Measurements from ENCODE around the gene WDCP.
"Not testable (repeated sequence)": the region's sequence is repeated elsewhere in the genome, so short reads cannot be mapped to it uniquely, and the experiment has no call there.

Gene WDCP, protein sequence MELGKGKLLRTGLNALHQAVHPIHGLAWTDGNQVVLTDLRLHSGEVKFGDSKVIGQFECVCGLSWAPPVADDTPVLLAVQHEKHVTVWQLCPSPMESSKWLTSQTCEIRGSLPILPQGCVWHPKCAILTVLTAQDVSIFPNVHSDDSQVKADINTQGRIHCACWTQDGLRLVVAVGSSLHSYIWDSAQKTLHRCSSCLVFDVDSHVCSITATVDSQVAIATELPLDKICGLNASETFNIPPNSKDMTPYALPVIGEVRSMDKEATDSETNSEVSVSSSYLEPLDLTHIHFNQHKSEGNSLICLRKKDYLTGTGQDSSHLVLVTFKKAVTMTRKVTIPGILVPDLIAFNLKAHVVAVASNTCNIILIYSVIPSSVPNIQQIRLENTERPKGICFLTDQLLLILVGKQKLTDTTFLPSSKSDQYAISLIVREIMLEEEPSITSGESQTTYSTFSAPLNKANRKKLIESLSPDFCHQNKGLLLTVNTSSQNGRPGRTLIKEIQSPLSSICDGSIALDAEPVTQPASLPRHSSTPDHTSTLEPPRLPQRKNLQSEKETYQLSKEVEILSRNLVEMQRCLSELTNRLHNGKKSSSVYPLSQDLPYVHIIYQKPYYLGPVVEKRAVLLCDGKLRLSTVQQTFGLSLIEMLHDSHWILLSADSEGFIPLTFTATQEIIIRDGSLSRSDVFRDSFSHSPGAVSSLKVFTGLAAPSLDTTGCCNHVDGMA

DNA sequence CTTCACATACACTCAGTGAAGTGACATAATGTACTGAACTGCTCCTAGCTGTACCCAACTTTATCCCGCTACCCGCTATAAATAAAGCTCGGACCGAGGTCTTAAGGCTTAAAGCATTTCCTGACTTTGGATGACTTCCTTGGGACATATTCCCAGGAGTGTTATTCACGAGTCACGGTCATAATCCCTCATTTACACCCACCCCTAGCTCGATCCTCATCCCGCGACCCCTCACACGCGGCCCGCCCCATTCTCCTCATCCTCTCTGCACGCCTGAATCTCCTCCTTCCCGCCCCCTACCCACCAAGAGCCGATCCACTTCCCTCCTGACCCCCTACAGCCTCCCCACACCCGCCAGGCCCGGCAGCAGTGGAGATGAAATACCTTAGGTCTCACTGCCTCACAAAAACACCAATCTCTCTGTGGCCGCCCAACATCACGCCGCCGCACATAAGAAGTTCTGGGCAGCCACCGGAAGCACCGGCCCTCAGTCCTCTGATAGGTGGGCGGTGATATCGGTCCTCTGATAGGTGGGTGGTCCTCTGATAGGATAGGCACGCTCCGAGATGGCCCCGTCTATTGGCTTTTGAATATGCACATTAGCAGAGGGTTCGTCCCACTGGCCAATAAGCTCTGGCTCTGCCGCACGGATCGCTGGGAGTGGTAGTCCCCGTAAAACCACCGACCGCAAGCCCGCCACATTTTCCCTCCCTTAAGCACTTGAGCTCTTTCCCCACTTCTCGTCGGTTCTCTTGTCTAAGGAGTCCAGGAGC, at the start of gene WDCP:
Gene WDCP (minus strand): TSS at position 462 of the 773 bp plus-strand sequence. CDS start 7,897 bp downstream, outside the sequence.
- ATAC-seq = peak; percentile 100

DNA sequence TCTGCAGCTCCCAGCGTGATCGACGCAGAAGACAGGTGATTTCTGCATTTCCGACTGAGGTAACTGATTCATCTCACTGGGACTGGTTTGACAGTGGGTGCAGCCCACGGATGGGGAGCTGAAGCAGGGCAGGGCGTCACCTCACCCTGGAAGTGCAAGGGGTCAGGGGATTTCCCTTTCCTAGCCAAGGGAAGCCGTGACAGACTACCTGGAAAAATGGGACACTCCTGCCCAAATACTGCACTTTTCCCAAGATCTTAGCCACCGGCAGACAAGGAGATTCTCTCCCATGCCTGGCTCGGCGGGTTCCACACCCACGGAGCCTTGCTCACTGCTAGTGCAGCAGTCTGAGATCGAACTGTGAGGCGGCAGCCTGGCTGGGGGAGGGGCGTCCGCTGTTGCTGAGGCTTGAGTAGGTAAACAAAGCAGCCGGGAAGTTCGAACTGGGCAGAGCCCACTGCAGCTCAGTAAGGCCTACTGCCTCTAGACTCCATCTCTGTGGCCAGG, 48.0 kb upstream of the WDCP start:
- not testable (repeated sequence) for ATAC-seq

GRCh38 chr2:24093270-24093669, 46.1 kb upstream of the WDCP start:
- not testable (repeated sequence) for ATAC-seq

DNA sequence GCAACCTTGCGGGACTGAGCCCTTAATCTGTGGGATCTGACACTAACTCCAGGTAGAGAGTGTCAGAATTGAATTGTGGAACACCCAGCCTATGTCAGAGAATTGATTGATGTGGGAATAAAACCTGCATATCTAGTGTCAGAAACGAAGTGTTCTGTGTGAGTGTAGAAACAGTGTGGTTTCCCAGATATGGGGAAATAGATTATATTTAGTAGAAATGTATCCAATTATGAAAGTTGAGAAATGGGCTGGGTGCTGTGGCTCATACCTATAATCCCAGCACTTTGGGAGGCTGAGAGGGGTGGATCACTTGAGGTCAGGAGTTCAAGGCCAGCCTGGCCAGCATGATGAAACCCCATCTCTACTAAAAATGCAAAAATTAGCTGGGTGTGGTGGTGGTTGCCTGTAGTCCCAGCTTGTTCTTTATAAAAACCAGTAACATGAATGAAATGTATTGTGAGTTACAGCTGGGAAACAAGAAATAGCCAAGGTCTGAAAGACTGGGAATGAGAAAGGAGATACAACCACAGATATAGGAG, 41.7 kb upstream of the WDCP start:
- no peak for ATAC-seq

DNA sequence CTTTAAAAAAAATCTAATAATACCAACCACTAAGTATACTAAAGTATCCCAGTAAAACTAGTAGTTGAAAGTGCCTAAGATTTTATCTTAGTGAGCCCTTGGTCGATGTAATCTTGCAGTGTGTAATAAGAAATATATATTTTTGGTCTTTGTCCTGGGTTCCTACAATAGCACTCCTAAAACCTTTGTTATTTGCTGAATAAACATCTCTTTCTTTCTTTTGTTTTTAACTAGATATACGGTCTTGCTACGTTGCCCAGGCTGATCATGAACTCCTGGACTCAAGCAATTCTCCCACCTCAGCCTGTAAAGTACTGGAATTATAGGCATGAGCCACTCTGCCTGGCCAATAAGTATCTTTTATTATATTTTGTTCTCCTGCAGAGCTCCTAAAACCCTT, 39.8 kb upstream of the WDCP start:
- ATAC-seq = no peak

DNA sequence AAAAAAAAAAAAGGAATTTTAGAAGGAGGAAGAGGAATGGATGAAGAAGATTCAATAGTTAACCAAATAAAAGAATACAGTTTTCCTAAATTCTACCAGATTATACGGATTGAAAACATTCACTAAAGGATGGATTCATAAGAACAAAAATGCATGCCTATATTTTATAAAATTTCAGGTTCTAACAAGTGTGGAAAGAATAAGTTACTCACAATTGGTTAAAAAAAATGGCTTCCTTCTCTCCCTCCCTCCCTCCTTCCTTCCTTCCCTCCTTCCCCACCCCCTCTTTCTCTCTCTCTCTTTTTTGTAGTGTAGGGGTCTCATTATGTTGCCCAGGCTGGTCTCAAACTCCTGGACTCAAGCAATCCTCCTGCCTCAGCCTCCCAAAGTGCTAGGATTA, 39.0 kb upstream of the WDCP start:
- ATAC-seq = no peak

DNA sequence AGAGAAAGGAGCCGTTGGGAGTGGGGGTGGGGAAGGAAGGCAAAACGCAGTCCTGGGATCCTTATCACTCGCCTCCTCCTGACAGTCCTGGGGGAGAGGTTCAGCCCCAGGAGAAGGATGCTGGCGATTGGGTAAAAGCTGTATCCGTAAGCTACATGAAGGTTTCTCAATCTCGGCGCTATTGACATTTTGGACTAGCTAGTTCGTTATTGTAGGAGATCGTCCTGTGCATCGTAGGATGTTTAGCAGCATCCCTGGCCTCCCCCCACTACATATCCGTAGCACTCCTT, 38.0 kb upstream of the WDCP start:
- no peak for ATAC-seq

DNA sequence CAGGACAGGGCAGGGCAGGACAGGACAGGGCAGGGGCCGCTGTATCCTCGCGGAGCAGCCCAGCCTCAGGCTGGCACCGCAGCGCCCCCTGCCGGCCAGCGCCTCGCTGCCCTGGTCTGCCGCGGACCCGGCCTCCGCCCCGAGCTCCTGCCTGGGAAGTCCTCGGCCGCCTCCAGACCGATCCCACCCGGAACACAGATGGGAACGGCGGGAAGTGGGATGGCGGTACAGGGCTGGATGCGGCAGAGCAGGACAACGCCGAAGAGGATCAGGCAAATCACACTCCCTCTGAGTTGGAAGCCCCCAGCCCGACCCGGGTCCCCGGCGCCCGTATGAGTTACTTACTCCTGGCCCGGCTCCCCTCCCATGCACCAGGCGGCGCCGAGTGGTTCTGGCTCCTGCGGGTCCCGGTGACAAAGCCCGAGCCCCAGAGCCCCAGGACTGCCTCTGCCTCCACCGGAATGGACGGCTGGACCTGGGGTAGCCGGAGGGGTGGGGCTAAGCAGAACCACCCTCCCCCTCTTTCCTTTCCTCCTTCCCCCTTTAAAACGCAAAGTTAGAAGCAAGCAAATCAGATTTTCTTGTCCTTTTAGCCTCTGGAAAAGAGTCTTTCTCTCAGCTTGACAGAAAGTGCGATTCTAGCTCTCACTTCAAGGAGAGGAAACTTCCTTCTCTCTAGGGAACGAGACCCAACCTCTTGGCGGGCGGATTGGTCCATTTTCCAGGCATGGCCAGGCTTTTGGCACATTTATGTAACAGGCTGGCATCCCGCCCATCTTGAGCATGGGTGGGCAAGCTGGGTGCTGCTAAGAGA, 37.4 kb upstream of the WDCP start, which contains the start of gene TP53I3:
Gene TP53I3 (minus strand): TSS at position 449 of the 814 bp plus-strand sequence. CDS start 508 bp downstream, outside the sequence.
- peak; percentile 96 for ATAC-seq

GRCh38 chr2:24083567-24084385, 36.6 kb upstream of the WDCP start:
- ATAC-seq = peak; percentile 47 to 52

- ATAC-seq = no peak
Measured at GRCh38 chr2:24082787-24083566, 35.8 kb upstream of the WDCP start.

DNA sequence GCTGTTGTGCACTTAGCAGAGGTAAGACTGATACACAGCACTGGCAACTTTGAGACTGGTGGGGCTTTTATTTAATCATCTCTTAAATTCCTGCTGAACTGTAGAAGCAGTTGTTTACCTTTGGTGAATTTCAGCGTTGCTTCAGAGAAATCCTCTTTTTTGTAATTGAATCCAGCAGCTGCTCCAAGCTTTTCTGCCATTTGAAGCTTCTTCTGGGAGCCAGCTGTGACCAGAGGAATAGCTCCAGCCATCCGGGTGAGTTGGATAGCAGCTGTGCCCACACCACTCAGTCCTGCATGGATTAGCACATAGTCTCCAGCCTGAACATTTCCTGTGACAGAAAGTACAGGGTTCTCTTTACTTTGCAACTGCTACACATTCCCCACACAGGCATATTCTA, 33.5 kb upstream of the WDCP start:
- no peak for ATAC-seq

- no peak for ATAC-seq
Measured at GRCh38 chr2:24077879-24078278, 30.7 kb upstream of the WDCP start.

DNA sequence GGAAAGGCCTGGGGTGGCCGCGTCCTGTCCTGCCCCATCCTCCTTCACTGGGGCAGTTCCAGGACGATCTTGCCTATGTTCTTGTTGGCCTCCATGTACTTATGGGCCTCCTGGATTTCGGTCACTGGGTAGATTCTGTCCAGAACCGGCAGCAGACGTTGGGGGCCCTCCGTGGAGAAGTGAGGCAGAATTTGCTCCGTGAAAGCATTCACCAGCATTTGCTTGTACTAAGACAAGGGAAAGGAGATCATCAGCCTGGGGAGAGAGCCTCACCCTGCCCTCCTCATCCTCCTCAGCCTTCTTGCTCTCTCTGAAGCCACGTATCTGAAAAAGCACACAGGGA, 30.3 kb upstream of the WDCP start:
- ATAC-seq = no peak

DNA sequence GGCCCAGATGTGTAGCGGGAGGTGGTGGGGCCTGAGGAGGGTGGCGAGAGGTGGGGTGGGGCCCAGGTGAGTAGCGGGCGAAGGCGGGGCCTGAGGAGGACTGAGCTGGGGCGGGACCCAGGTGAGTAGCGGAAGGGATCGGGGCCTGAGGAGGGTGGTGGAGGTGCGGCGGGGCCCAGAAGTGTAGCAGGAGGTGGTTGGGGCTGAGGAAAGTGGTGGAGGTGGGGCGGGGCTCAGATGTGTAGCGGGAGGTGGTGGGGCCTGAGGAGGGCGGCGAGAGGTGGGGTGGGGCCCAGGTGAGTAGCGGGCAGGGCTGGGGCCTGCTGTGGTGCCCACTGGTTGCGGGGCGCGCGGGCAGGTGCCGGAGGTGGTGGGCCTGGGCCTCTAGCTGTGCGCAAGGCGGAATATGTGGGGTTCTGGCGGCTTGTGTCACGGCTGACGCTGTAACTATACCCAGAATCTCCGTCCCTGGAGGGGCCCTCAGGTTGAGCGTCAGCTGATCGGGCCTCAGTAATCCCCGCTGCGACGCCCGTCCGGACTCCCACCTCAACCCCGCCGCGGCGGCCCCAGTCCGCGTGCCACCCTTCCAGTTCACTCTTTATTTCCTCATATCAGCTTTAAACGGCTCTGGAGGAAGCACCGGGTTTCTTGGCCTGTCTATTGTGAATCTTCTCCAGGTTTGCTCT, 29.8 kb upstream of the WDCP start:
- ATAC-seq = no peak

DNA sequence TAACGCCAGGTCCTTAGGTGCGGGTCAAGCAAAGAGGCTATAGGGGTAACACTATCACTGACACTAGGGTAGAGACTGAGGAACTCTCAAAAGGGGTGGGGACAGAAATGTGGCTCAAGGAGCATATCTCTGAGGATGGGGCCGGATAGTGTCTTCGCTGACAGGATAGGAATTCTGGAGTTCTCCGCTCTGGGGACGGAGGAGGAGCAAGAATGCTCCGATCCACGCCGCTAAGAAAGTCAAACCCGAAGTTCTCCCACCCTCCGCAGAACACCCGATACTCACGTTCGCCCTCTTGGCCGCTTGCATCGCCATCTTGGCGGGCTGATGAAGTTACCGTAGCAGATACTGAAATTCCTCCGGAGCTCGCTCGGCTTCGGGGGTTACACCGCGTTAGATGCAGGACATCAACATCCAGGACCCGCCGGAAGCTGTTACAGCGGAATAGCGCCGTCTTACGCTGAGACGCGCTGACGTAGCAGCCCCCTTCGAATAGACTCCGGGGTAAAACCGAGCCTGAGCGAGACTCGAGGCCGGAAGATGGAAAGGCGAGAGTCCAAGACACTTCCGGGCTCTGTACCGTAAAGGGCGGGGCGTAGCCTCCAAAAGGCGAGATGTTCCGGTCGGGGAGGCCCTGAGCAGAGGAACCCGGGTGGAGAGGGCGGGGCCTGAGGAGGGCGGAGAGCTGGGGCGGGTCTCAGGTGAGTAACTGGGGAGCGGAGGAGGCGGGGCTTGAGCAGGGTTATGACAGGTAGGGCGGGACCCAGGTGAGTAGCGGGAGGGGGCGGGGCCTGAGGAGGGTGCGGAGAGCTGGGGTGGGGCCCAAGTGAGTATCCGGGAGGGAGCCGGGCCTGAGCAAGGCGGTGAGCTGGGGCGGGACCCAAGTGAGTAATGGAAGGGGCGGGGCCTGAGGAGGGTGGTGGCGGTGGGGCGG, 29.0 kb upstream of the WDCP start, which contains the start of gene SF3B6:
Gene SF3B6 (minus strand): TSS at position 412 of the 934 bp plus-strand sequence. CDS start 97 bp downstream, at position 315.
- peak; percentile 93 to 95 for ATAC-seq

DNA sequence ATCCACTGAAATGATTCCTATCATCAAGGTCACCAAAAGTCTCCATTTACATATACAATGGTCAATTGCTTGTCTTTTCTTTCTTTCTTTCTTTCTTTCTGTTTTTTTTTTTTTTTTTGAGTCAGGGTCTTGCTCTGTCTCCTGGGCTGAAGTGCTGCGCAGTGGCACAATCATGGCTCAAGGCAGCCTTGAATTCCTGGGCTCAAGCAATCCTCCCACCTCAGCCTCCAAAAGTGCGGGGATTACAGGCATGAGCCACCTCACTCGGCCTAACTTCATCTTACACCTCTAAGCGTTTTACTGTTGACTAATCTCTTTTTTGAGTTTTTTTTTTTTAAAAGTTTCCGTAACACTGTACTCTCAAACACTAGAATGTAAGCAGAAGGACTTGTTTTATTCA, 28.1 kb upstream of the WDCP start:
- no peak for ATAC-seq

- ATAC-seq = no peak
Measured at GRCh38 chr2:24073816-24074215, 26.6 kb upstream of the WDCP start.

- ATAC-seq = no peak
Measured at GRCh38 chr2:24072259-24072658, 25.1 kb upstream of the WDCP start.

Data from activated CD4-positive, CD25-positive, alpha-beta regulatory T cell treated with anti-CD3 and anti-CD28 coated beads, Interleukin-2, amount 50 U/mL, for 24 hours (primary cell).